Measurements from ENCODE around the gene CDH4.

DNA sequence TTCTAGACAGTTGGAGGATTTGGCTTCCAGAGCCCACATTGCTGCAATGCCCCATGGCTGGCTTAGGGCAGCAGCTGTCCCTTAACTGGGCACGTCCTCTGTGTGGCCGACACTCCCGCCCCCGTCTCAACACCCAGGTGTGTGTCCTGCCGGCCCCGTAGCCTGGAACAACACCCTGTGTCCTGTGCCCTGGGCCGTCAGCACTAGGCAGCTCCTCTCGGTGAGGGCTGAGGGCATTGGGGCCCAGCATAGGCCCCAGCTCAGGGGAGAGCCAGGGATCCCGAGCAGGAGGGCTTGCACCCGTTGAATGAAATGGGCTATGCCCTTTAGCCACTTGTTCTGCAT lies 121.0 kb downstream of the CDH4 start:
- TF ChIP-seq POLR2A (IDR thresholded peaks at IDR 0.05) (no peak), CTCF (IDR thresholded peaks at IDR 0.05) (no peak), POLR2AphosphoS5 (IDR thresholded peaks at IDR 0.05) (no peak), EP300 (IDR thresholded peaks at IDR 0.05) (no peak)

Measured in upper lobe of left lung (tissue), 4 donors.